H9 (cell line): ENCODE results near the gene PTGFRN. TPM values are rescaled to one million over a fixed set of nuclear protein-coding genes. Genes with fewer than 3 reads are reported as not detected.

Experiments used
- DNase-seq: peaks from one replicate; pipeline ENCODE4 v3.0.0-alpha.2; 2017
- H2AFZ ChIP-seq: one replicate; pipeline ENCODE4 v1.6.1; 2013; ENCODE audit warnings: mild to moderate bottlenecking, low read length, control low read depth, moderate library complexity
- H2AK5ac ChIP-seq: 2 replicates; pipeline ENCODE4 v1.6.1; 2013; ENCODE audit warnings: low read length, control low read depth, mixed read lengths; ENCODE audit not compliant: insufficient read length
- H2BK120ac ChIP-seq: one replicate; pipeline ENCODE4 v1.6.1; 2013; ENCODE audit warnings: low read depth, mild to moderate bottlenecking, low read length, control low read depth, inconsistent platforms; ENCODE audit not compliant: poor library complexity, severe bottlenecking
- H2BK12ac ChIP-seq: 2 replicates; pipeline ENCODE4 v1.6.1; 2013; ENCODE audit warnings: low read length, control low read depth, mixed read lengths, low read depth; ENCODE audit not compliant: insufficient read length
- H2BK15ac ChIP-seq: 2 replicates; pipeline ENCODE4 v1.6.1; 2013; ENCODE audit warnings: low read depth, low read length, control low read depth
- H2BK20ac ChIP-seq: one replicate; pipeline ENCODE4 v1.6.1; 2013; ENCODE audit warnings: low read depth, mild to moderate bottlenecking, low read length, control low read depth, inconsistent platforms; ENCODE audit not compliant: poor library complexity, severe bottlenecking
- H2BK5ac ChIP-seq: 2 replicates; pipeline ENCODE4 v1.6.1; 2013; ENCODE audit warnings: low read length, control low read depth, mixed read lengths; ENCODE audit not compliant: insufficient read length
- H3K14ac ChIP-seq: 2 replicates; pipeline ENCODE4 v1.6.1; 2013; ENCODE audit warnings: low read length, control low read depth; ENCODE audit not compliant: insufficient read depth
- H3K18ac ChIP-seq: 2 replicates; pipeline ENCODE4 v1.6.1; 2013; ENCODE audit warnings: low read depth, mild to moderate bottlenecking, mixed read lengths, low read length, control low read depth; ENCODE audit not compliant: insufficient read length
- H3K23ac ChIP-seq: 2 replicates; pipeline ENCODE4 v1.6.1; 2013; ENCODE audit warnings: low read length, control low read depth, mixed read lengths, low read depth; ENCODE audit not compliant: insufficient read length
- H3K23me2 ChIP-seq: 2 replicates; pipeline ENCODE4 v1.6.1; 2013; ENCODE audit warnings: low read depth, mild to moderate bottlenecking, mixed read lengths, low read length, control low read depth; ENCODE audit not compliant: insufficient read length, poor library complexity, severe bottlenecking
- H3K27ac ChIP-seq: 2 replicates; pipeline ENCODE4 v1.5.1; 2013; ENCODE audit warnings: low read length, control low read depth, mixed read lengths, low read depth; ENCODE audit not compliant: insufficient read length
- H3K27me3 ChIP-seq: 2 replicates; pipeline ENCODE4 v1.6.1; 2013; ENCODE audit warnings: low read length, control low read depth, inconsistent platforms; ENCODE audit not compliant: insufficient read depth
- H3K4ac ChIP-seq: 2 replicates; pipeline ENCODE4 v1.6.1; 2013; ENCODE audit warnings: low read depth, mild to moderate bottlenecking, control low read depth, inconsistent platforms, low read length, moderate library complexity
- H3K4me1 ChIP-seq: 2 replicates; pipeline ENCODE4 v1.6.1; 2013; ENCODE audit warnings: low read length, control low read depth, inconsistent platforms; ENCODE audit not compliant: insufficient read depth
- H3K4me2 ChIP-seq: 2 replicates; pipeline ENCODE4 v1.6.1; 2013; ENCODE audit warnings: low read length, control low read depth, mixed read lengths; ENCODE audit not compliant: insufficient read length, insufficient read depth
- H3K56ac ChIP-seq: 2 replicates; pipeline ENCODE4 v1.6.1; 2013; ENCODE audit warnings: low read depth, mild to moderate bottlenecking, mixed read lengths, low read length, control low read depth; ENCODE audit not compliant: insufficient read length
- H3K79me1 ChIP-seq: 2 replicates; pipeline ENCODE4 v1.6.1; 2013; ENCODE audit warnings: low read depth, mild to moderate bottlenecking, moderate library complexity, low read length, control low read depth, inconsistent platforms; ENCODE audit not compliant: insufficient read depth, poor library complexity, severe bottlenecking
- H3K79me2 ChIP-seq: 2 replicates; pipeline ENCODE4 v1.6.1; 2013; ENCODE audit warnings: low read length, control low read depth, inconsistent platforms; ENCODE audit not compliant: insufficient read depth
- H3K9ac ChIP-seq: 2 replicates; pipeline ENCODE4 v1.6.1; 2013; ENCODE audit warnings: low read length, control low read depth, mixed read lengths; ENCODE audit not compliant: insufficient read length; ENCODE audit errors: extremely low read depth
- H3K9me3 ChIP-seq: one replicate; pipeline ENCODE4 v1.6.1; 2013; ENCODE audit warnings: low read depth, low read length, inconsistent platforms; ENCODE audit not compliant: control insufficient read depth
- H3T11ph ChIP-seq: one replicate; pipeline ENCODE4 v1.6.1; 2013; ENCODE audit warnings: mild to moderate bottlenecking, low read length, control low read depth, inconsistent platforms
- H4K20me1 ChIP-seq: one replicate; pipeline ENCODE4 v1.6.1; 2013; ENCODE audit not compliant: control insufficient read depth, insufficient read length, insufficient read depth
- H4K5ac ChIP-seq: 2 replicates; pipeline ENCODE4 v1.6.1; 2013; ENCODE audit warnings: low read depth, mild to moderate bottlenecking, mixed read lengths, low read length, control low read depth; ENCODE audit not compliant: insufficient read length
- H4K8ac ChIP-seq: replicated peaks from 2 replicates; pipeline ENCODE4 v1.6.1; 2013; ENCODE audit warnings: low read length, control low read depth, mixed read lengths, low read depth; ENCODE audit not compliant: insufficient read length
- H4K91ac ChIP-seq: 2 replicates; pipeline ENCODE4 v1.6.1; 2013; ENCODE audit warnings: low read depth, mild to moderate bottlenecking, moderate library complexity, mixed read lengths, low read length, control low read depth; ENCODE audit not compliant: insufficient read length
- H3K27ac Mint-ChIP-seq, 3 experiments: 2 replicates in 2 of 3; 3 replicates in 1 of 3; pipeline ENCODE4 v1.8.0; 2020 to 2021; ENCODE audit warnings: mixed read lengths in 3 of 3, mild to moderate bottlenecking in 1 of 3, moderate library complexity in 1 of 3
- H3K27me3 Mint-ChIP-seq: 2 replicates; pipeline ENCODE4 v1.8.0; 2021; ENCODE audit warnings: low read depth, mild to moderate bottlenecking, moderate library complexity, mixed read lengths
- H3K36me3 Mint-ChIP-seq, 3 experiments: 2 replicates in 2 of 3; 3 replicates in 1 of 3; pipeline ENCODE4 v1.8.0; 2020 to 2021; ENCODE audit warnings: low read depth in 3 of 3, mixed read lengths in 3 of 3; ENCODE audit not compliant: insufficient read depth in 1 of 3
- H3K4me1 Mint-ChIP-seq, 2 experiments: 2 replicates each; pipeline ENCODE4 v1.8.0; 2020; ENCODE audit warnings: mixed read lengths in 2 of 2
- H3K4me3 Mint-ChIP-seq, 2 experiments: 2 replicates in 1 of 2; 3 replicates in 1 of 2; pipeline ENCODE4 v1.8.0; 2020 to 2021; ENCODE audit warnings: mild to moderate bottlenecking in 2 of 2, mixed read lengths in 2 of 2, moderate library complexity in 1 of 2
- H3K9me3 Mint-ChIP-seq, 2 experiments: 2 replicates in 1 of 2; 3 replicates in 1 of 2; pipeline ENCODE4 v1.8.0; 2020; ENCODE audit warnings: mild to moderate bottlenecking in 2 of 2, mixed read lengths in 2 of 2, moderate library complexity in 1 of 2
- WGBS: extraction: QIAGEN DNeasy Blood & Tissue Kit; methylation state at CpG from one replicate; pipeline ENCODE4 v1.1.7; 2013; ENCODE audit warnings: missing lambda C conversion rate, low lambda C conversion rate, mixed read lengths; ENCODE audit not compliant: insufficient read length; ENCODE audit errors: extremely low coverage; 5-methylcytosine and 5-hydroxymethylcytosine counted together
- total RNA-seq: library from RNA; stranded (reverse); gene quantifications from 2 replicates; pipeline ENCODE4 v1.2.1, GENCODE V29; 2021
- TF ChIP-seq, protein P1 (sequence below): fragments of 200-600 bp; sonication (generic); conservative IDR thresholded peaks from 3 replicates; pipeline ENCODE4 v1.8.0; 2021; ENCODE audit warnings: antibody characterized with exemption, mild to moderate bottlenecking

Gene PTGFRN
- total RNA-seq, 1 experiment from 2014 or later = 26.3 TPM

DNA sequence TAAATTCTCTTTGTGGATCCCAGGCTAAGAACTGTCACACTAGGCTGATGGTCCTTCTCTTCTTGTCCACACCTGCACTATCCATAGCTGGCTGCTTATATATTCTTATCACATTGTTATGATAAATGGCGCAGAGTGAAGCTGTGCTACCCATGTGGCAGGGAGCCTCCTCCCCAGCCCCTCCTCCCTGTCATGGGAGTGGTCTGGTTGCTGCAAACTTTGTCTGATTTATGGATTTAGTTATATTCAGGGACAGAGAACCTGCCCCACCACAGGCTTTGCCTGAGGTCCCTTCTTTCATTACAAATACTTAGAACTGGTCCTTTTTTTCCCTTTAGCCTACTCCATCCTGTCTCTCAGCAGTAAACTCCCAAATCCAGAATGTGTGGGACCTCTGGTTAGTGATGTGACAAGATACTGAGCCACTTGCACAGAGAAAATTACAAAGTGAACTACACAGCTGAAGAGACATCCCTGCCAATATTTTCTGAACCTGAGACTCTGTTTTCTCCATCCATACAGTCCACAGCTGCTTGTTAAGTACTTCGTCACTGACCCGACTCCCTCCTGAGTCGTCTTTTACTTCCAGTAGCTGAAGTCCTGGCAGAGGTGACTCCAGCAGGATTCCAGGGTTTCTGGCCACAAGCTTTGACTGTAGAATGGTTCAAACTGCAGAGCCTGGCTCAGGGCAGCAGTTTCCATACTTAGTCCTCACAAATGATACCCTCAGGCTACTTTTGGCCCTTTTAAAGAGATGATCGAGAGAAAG, 37.6 kb downstream of the PTGFRN start:
- H2AK5ac ChIP-seq = no peak overlapping the region
- H3K4ac ChIP-seq = no peak overlapping the region
- 0 out of 7 replicates have a peak overlapping the region, but pooled peaks of 1 of the 3 experiments have one; percentile 31 for H3K27ac Mint-ChIP-seq
- no peak overlapping the region for H4K91ac ChIP-seq
- no peak overlapping the region for H3K4me2 ChIP-seq
- H3K23me2 ChIP-seq = peaks cover 3% of the 10 kb centered on the region
- H3K18ac ChIP-seq = no peak overlapping the region
- H3K14ac ChIP-seq = no peak overlapping the region
- H3T11ph ChIP-seq = no peak overlapping the region
- H3K79me1 ChIP-seq = no peaks in the 10 kb centered on the region
- TF ChIP-seq, protein P1, sequence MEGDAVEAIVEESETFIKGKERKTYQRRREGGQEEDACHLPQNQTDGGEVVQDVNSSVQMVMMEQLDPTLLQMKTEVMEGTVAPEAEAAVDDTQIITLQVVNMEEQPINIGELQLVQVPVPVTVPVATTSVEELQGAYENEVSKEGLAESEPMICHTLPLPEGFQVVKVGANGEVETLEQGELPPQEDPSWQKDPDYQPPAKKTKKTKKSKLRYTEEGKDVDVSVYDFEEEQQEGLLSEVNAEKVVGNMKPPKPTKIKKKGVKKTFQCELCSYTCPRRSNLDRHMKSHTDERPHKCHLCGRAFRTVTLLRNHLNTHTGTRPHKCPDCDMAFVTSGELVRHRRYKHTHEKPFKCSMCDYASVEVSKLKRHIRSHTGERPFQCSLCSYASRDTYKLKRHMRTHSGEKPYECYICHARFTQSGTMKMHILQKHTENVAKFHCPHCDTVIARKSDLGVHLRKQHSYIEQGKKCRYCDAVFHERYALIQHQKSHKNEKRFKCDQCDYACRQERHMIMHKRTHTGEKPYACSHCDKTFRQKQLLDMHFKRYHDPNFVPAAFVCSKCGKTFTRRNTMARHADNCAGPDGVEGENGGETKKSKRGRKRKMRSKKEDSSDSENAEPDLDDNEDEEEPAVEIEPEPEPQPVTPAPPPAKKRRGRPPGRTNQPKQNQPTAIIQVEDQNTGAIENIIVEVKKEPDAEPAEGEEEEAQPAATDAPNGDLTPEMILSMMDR = no peak
- H3K79me2 ChIP-seq = no peaks in the 10 kb centered on the region
- H3K36me3 Mint-ChIP-seq = peaks cover 7 to 52% (median 48%) of the 10 kb centered on the region in 3 experiments; a peak in 6 of 7 replicates
- no peaks in the 10 kb centered on the region for H3K27me3 ChIP-seq
- H3K27me3 Mint-ChIP-seq = no peaks in the 10 kb centered on the region
- H3K56ac ChIP-seq = no peak overlapping the region
- H3K4me1 ChIP-seq = no peaks in the 10 kb centered on the region
- H3K9ac ChIP-seq = no peak overlapping the region
- H3K27ac ChIP-seq = no peak overlapping the region
- no peak for DNase-seq
- no peaks in the 10 kb centered on the region for H4K20me1 ChIP-seq
- no peak overlapping the region for H2BK15ac ChIP-seq
- H2BK20ac ChIP-seq = no peak overlapping the region
- H2AFZ ChIP-seq = no peak overlapping the region
- no peaks in the 10 kb centered on the region for H3K9me3 Mint-ChIP-seq
- H3K4me1 Mint-ChIP-seq = peaks cover 15 to 18% of the 10 kb centered on the region in 2 experiments
- no peak overlapping the region for H2BK120ac ChIP-seq
- WGBS = no CpG with 5 or more reads among the region's 5 CpGs
- no peak overlapping the region for H4K8ac ChIP-seq
- no peak overlapping the region for H2BK5ac ChIP-seq
- no peaks in the 10 kb centered on the region for H3K9me3 ChIP-seq
- no peak overlapping the region for H3K23ac ChIP-seq
- H2BK12ac ChIP-seq = no peak overlapping the region
- no peak overlapping the region for H3K4me3 Mint-ChIP-seq
- H4K5ac ChIP-seq = no peak overlapping the region
